GM19452 (cell line): ENCODE measurements around the gene FAM72A.
"Not testable (repeated sequence)": the region's sequence is repeated elsewhere in the genome, so short reads cannot be mapped to it uniquely, and the experiment has no call there.

Source experiments
- ATAC-seq: cut with Tn5 transposase; IDR thresholded peaks from one replicate; pipeline ENCODE4 v1.9.1; 2021; ENCODE audit not compliant: unreplicated experiment

The FAM72A gene

DNA sequence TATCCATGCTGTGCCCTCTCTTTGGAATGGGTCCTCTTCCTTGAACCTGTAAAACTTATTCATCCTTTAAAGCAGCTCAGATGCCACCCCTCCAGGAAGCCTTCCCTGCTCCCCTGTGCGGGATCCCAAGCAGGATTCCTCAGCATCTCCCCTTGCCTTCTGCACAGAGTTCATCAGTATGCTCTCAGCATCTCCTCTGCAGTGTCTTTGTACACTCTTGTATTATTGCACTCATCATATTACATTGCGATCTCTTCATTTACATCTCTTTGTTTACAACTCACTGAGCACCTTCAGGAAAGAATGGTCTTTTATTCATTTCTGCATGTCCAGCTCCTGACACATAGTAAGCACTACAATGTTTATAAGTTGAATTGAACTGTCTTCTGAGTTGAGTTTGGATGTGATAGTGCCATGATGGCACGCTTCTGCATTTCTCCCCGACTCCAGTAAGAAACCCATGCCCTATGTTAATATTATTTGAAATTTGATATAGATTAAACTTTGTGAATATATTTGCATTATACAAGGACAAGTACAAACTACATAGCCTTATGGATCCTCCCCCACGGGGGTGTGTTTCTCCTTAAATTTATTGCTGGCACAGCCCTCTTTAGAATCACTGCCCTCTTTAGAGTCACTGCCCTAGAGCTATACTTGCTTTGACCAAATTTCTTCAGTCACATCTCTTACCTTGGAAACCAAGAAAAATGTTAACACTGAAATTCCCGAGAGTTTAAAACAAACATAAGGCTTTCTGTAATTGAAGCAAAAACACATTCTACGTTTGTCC, 13.2 kb upstream of the FAM72A start:
- not testable (repeated sequence) for ATAC-seq

DNA sequence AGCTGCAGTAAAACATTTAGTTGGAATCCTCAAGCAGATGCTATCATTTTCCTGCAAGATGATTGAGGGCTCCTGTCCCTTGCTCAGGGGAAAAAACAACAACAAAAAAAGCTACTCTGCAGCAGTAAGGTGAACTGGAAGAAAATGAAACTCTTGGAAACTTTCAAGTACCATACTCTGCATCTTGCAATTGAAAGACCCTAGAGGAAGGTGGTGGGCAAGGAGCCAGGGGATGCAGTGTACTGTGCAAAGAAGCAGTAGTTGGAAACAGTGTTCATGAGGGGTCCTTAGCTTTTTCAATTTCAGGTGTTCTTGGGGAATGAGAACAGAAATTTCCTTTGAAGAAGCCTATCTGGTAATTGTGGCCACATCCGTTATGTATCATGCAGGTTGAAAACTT, 8.2 kb upstream of the FAM72A start:
- not testable (repeated sequence) for ATAC-seq

DNA sequence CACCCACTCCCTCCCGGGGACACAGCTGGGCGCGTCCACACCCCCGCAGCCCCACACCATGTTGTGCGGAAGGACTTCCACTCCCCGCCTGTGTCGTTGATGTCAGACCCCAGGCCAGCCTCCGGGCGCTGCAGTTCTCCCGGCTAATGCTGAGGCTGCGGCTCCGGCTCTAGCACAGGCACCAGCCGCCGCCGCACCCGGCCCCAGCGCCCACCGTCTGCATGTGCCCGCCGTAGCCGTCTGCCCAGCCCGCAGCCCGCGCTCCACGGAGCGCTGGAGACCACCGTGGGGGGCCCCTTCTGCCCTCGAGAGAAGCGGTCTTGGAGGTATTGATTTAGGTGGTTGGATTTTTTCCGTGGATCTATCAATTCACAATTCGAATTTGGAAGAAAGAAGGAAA, 2.9 kb upstream of the FAM72A start:
- ATAC-seq = not testable (repeated sequence)

DNA sequence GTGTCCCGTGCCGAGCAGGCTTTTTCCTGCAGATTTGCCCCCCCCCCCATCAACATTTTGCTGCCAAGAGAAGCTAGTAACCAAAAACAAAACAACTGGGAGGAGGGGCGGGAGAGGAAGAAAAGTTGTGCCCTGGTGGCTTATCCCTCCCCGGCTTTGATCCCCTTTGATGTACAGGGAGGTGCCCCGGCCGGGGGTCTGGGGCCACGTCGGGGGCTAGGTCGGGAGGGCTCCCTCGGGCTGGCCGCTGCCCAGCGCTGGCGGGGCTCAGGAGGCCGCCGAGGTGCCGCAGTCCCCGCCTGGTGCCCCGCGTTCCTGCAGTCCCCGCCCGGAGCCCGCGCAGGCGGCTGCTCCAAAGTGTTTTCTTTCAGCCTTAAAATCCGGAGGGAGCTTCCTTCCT, 2.2 kb upstream of the FAM72A start:
- ATAC-seq = not testable (repeated sequence)

DNA sequence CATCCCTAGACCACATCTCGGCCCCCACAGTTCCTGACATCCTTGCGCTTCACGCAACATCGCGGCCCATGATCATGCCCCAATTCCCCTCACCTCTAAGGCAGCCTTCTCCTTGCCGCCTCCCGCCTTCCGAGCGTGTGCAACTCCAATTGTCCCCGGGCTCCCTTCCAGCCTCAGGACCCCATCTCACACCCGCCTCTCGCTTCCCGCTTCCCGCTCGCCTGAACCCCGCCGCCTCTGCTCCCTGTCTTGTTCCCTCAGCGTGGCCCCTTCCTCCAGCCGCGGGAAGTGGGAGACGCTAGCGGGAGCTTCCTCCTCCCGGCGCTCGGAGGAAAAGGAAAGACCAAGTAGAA, 1.5 kb upstream of the FAM72A start:
- not testable (repeated sequence) for ATAC-seq

DNA sequence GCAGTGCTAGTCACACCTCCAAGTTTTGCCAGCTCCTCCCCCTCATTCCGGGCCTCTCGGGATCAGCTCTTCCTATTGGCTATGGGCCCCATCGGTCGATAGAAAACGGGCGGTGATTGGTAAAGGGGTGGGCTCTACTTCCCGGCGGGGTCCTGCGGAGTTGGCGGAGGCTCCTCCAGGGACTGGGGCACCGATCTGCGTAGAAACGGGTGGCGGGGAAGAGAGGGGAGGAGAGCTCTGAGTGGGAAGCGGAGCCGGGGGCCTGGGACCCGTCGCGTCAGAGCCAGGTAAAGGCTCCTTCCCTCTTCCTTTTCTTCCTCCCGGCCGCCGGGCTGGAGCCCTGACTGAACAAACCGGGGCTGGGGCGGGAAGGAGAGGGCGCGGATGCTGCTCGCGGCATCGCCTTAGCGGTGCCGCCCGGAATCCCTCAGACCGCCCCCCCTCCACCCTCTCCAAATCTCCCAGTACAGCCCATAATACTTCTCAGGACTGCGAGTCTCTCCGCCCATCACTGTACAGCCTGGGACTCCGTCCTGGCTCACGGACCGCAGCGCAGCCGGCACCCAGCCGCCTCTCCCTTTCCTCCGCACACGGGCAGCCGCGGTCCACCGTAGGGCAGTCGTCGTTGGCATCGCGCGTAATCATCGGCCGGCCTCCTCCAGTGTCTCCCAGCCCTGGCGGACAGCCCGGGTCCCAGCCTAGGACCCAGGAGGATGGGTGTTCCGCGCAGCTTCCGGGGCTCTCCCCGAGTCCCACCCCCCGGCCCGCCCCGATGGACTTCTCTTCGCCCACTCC, 922 bp upstream of the FAM72A start, which contains the start of gene SRGAP2:
TSS of gene SRGAP2 (plus strand) at position 178 of the 795 bp plus-strand sequence. CDS start 2,430 bp downstream, outside the sequence.
- ATAC-seq = not testable (repeated sequence)

DNA sequence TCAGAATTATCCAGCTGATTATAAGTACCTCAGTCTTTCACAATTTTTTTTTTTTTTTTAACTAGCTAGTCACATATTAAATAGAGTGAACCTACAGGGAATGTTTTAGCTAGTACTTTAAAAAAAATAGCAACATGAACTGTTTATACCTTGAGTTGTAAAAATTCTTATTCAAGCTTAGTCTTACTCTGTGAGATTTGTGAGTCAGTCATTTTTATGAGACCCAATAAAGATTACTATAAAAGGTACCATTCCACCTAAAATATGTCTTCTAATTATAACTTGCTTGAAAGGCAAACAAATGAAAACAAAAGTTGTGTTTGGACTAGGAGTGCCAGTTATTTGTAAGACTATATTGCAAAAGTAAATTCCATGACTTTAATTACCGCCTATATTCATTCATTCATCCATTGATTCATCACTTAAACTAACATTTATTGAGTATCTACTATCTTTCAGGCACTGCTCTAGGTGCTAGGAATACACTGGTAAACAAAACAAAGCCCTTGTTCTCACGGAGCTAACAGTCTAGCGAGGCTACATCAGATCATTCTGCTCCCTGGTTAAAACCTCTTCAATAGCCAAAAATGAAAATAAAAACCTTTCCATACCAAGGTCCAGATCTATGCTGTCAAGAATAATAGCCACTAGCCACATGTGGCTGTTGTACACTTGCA, 5.8 kb downstream of the FAM72A start:
- ATAC-seq = not testable (repeated sequence)

DNA sequence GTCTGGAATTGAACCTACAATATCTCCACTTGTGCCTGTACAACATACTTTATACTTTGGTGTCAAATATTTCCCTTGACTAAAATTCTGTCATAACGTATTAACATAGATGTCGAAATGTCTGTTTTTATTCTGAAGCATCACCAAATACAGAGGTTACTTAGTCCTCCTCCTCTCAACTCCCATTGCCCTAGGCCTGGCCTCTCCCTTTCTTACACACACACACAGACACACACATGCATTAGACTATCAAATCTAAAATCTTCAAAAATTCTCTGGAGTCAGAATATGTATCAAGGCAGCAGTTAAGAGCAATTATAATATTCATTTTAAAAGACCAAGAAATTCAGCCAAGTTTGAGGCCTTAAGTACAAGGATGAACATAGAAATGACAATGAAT, 7.5 kb downstream of the FAM72A start:
- ATAC-seq = not testable (repeated sequence)

DNA sequence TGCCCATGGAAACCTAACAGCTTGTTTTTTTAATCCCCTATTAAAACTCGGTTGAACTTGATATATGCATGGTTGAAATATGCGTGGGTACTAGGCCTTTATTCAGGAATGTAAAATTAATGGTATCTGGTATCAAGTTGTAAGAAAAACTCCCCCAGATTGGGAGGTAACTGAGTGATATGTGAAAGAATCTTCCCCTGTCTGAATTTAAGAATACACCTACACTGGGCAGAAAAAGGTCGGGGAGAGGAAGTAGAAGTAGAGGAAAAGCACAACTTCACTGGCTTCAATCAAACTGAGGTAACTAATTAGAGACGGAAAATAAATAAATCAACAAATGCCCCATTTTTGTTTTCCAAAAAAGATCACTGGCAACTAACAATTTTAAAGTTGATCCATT, 15.8 kb downstream of the FAM72A start:
- not testable (repeated sequence) for ATAC-seq

DNA sequence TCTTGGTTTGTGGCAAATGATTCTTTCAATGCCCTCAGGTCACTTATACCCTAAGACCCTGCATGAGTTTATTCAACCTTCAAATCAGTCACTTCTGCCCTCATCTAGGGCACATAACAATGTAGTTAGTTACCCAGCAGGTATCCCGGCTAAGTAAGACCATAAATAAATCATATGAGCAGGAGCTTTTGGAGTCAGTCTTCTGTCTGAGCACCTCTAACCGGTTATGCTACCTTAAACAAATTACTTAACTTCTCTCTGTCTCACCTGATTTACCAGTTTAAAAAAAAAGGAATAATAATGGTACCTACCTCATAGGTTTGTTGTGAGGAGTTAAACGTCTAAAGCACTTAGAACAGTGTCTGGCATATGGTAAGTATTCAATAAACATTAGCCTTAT, 16.9 kb downstream of the FAM72A start:
- not testable (repeated sequence) for ATAC-seq

DNA sequence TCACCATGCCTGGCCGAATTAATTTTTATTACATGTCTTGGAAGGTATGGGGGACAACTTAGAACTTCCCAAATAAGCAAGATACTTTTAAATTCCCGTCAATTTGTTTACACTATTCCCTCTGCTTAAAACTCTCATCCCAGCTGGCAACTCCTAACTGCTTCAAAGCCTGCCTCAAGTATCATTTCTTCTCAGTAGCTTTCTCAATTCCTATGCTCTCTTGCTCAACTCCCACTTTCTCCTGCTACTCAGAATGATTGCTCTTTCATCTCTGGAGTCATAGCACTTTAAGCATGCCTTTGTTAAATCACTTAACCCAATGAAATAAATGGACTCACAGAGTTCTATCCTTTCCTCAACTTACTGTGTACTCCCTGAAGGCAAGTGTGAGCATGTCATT, 18.9 kb downstream of the FAM72A start:
- not testable (repeated sequence) for ATAC-seq

DNA sequence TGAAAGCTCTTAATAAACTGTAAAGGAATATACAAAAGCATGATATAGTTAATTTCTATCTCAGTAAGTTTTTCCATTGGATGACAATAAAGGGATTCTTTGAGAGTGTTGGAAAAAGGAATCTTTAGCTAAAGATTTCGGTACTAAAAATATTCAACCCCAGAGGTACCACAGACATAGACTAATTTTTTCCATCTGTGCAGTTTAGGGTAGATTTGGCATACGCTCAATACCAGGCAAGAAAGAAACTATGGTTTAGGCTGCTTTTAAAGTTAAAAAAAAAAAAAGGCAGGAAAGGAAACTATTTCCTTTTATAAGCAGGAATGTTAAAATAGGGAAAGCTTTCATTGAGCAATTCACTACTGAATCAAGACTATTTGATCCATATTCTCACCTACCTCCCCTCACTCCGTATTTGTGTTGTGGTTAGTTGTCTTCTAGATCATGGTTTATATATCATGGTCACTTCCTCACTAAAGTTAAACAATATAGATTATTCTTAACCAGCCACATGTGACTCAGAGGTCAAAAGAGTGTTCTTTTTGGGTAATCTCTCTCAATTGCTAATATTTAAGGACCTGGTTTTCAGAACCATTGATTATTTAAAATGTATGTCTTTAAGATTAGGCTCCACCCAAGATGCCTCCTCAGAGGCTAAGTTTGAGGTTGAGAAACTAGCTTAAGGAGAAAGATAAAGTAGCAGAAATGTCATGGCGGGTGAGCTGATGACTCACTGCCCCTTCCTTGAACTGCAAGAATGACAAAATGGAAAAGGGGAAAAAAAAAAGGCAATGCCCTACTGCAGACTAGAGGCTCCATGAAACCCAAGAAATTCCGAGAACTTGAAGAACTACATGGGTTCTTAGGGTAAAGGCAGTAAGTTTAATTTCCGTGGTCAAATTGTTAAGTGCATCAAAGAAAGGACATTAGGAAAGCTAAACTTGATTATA, 20.0 kb downstream of the FAM72A start:
- ATAC-seq = not testable (repeated sequence)

DNA sequence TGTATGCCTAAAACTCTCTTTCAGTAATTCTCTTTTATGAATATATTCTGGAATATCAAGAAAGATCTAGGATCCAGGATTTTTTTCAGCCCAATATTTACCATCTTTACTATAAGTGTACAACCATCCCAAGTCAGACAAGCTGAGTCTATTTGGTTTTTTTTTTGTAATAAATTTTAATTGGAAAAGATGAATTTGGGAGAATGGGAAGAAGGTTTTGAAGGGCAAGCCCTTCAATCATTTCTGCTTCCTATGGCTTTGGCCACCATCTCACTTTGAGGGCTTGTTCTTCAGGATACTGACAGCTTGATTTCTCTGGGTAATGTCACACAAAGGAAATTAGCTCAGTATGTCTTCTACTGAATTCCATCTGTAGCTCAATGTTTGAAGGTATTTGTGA, 23.0 kb downstream of the FAM72A start:
- ATAC-seq = not testable (repeated sequence)

DNA sequence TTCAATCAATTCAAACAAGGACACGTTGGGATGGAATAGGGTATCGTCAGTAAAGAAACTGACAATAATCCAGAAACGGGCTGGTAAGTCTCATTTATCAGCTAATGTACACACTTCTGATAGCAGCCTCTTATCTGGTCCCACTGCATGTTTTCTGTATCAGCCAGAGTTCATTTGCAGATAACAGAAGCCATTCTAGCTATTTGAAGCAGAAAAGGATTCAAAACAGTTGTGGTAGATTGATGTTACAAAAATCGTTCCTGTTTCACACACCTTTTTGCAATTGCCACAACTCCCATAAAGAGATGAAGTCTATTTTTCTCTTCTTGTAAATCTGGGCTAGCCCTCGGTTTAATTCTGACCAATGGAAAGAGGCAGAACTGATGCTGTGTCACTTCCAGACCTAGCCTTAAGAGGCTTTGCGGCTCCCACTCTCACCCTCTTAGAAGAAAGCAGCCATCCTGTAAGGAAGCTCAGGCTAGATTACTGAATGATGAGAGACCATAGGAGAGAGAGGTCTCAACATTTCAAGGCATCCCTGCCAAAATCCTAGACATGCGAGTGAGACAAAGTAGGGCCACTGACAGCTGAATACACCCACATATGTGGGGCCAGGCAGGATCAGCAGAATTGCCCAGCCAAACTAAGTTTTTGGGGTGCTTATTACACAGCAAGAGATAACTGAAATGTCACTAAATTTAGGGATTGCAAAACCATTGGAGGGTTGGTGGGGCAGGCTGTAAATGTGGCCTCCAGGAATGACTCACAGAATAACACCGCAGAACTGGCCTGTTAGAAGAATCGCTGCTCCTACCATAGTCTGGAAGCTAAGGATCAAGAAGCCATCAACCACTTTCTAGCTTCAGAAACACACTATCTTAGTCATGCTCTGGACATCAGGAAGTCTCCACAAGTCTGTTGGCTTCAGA, 24.3 kb downstream of the FAM72A start:
- ATAC-seq = not testable (repeated sequence)

DNA sequence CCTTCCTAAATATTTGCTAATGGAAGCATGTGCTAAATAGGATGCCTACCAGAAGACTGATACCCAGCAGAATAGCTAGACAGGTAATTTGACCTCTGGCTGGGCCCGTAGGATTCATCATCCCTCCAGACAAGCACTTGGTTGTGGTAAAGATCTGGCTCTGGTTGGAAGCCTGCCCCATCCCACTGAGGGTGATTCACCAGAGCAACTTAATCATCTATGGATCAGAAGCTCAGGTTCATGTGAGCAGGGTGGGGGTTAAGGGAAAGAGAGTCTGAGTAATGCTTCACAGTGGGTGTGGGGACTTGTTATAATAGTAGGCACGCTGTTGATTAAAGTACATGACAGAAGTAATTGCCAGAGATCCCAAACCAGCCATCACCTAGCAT, 26.5 kb downstream of the FAM72A start:
- not testable (repeated sequence) for ATAC-seq

DNA sequence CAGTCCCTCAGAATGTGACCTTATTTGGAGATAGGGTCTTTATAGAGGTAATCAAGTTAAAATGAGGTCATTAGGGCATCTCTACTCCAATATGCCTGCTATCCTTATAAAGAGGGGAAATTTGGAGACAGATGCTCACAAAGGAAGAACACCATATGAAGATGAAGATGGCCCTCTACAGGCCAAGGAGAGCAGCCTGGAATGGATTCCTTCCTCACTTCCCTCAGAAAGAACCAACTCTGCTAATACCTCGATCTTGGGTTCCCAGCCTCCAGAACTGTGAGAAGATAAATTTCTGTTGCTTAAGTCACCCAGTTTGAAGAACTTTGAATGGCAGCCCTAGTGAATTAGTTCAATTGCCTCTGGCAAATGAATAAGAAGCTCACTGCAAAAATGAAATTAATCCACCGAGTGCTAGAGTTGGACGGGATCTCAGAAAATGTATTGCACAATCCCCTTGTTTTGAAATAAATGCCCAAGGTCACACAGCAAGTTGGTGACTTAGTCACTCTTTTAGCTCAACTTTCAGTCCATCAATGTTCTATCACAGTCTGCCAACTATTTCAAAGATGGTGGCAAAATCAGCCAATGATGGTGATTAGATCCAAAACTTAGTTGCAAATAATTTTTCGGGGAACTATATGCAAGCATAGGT, 27.1 kb downstream of the FAM72A start:
- ATAC-seq = not testable (repeated sequence)

DNA sequence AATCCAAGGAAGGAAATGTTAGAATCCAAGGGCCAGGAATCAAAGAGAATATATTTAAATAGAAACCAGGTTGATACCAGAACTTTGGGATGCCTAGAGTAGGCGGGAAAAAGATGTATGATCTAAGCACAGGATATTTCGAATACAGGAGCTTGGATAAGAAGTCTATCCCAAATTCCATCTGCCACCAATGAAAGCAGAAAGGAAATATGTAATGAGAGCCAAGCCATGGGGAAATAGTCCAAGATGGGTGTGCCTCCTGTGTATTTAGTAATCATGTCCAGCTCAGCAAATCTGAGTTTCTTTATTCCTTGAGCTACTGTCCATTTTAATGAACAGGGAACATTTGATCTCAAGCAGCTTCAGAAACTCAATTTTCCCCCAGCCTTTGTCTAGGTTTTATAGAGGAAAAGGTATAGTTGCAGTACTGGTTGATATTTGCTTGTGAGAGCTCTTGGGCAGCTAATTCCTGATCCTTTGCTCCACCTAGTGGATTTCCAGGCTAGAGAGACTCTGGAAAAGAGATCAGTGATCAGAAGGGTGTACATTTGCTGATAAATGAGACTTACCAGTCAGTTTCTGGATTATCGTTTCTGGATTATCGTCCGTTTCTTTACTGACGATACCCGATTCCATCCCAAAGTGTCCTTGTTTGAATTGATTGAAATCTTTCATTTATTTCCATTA, 28.3 kb downstream of the FAM72A start:
- ATAC-seq = not testable (repeated sequence)

DNA sequence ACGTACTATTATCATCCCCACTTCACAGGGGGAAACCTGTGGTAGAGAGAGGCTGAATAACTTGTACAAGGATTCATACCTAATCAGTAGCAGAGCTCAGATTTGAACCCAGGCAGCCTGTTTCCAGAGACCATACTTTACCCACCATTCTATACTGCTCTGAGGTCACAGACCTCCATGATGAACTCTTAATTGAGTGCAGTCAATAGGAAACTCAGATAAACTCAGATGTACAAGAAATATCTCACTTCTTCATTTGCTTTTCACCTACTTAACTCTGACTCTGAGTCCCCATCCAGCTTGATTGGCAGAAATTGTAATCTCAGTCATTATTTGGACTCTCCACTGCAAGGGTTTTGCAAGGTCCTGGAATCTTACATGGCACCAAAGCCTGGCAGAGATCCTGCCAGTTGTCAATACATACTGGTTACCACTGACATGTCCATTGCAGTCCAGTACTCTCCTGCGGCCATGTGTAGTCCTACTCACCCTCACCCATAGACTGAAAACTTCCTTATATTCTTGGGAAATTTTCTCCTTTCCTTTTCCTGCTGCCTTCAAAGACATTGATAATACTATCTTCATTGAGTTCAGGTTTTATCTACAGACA, 29.4 kb downstream of the FAM72A start:
- not testable (repeated sequence) for ATAC-seq
